HG03139 (cell line): ENCODE data around the gene HOXD3.

Source experiments
- ATAC-seq: cut with Tn5 transposase; IDR thresholded peaks from one replicate; pipeline ENCODE4 v1.9.1; 2021; ENCODE audit not compliant: unreplicated experiment

The HOXD3 gene

GRCh38 chr2:176148751-176149421 lies 8.2 kb upstream of the HOXD3 start:
- no peak for ATAC-seq

GRCh38 chr2:176149481-176149938 lies 7.6 kb upstream of the HOXD3 start:
- no peak for ATAC-seq

- no peak for ATAC-seq
Observed at GRCh38 chr2:176149939-176150583, 7.0 kb upstream of the HOXD3 start.

GRCh38 chr2:176150584-176151441 lies 6.3 kb upstream of the HOXD3 start:
- ATAC-seq: no peak

GRCh38 chr2:176151442-176152287 lies 5.4 kb upstream of the HOXD3 start, which contains the start of gene HOXD4:
Gene HOXD4, plus strand, starts transcription at chr2:176151550. Its CDS starts 84 bp downstream, at chr2:176151634.
- ATAC-seq: no peak

- no peak for ATAC-seq
Observed at GRCh38 chr2:176152350-176153181, 4.5 kb upstream of the HOXD3 start.

- no peak for ATAC-seq
Observed at GRCh38 chr2:176154576-176155252, 2.4 kb upstream of the HOXD3 start.

- no peak for ATAC-seq
Observed at GRCh38 chr2:176155356-176156044, 1.6 kb upstream of the HOXD3 start.

GRCh38 chr2:176156301-176156806 lies 753 bp upstream of the HOXD3 start:
- ATAC-seq: no peak

GRCh38 chr2:176157499-176158185 lies 535 bp downstream of the HOXD3 start:
- ATAC-seq: no peak

GRCh38 chr2:176158186-176158591 lies 1.1 kb downstream of the HOXD3 start:
- no peak for ATAC-seq

GRCh38 chr2:176158855-176159662 lies 2.0 kb downstream of the HOXD3 start:
- ATAC-seq: no peak

- ATAC-seq: no peak
Observed at GRCh38 chr2:176159663-176160250, 2.6 kb downstream of the HOXD3 start.

- ATAC-seq: no peak
Observed at GRCh38 chr2:176160251-176160985, 3.3 kb downstream of the HOXD3 start.

- no peak for ATAC-seq
Observed at GRCh38 chr2:176160986-176161824, 4.1 kb downstream of the HOXD3 start.
